ENCODE measurements around the gene PARG. TPM values are rescaled to one million over a fixed set of nuclear protein-coding genes. Genes with fewer than 3 reads are reported as not detected.
"Not testable (repeated sequence)": the region's sequence is repeated elsewhere in the genome, so short reads cannot be mapped to it uniquely, and the experiment has no call there.

The PARG gene
- total and polyA plus RNA-seq, 2 donors (not counting 3 experiments of a cell fraction or from before 2014, with no cell fraction given), result 6.1 to 27.6 TPM

DNA sequence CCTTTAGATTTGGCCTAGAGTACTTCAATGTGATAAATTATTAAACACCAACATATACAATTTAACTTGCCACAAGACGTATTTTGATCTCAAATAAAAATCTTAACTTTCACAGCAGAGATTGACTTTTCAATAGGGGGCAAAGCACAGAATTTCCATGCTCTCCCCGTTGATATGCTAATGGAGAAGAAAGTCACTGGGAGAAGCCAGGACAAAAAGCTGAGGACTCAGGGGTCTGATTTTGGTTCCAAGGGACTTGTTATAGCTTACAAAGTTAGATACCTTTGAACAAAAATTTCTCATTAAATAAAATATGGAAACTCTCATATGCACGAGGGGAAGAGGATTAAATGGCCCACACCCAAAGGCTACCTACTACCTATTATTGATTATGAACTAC is 59.5 kb downstream of the PARG start:
- CTCF ChIA-PET; H3K4me3 ChIP-seq (replicated peaks in 1 of 3; ENCODE audit: insufficient read depth in 1 of 3, low read depth in 1 of 3, low read length in 3 of 3); H3K27me3 ChIP-seq (ENCODE audit: control insufficient read depth in 2 of 2, insufficient read depth in 2 of 2, low read length in 2 of 2); POLR2A ChIA-PET; H2AFZ ChIP-seq (ENCODE audit: low read depth, low read length); intact Hi-C loops (cut with micrococcal nuclease); dilution Hi-C loops (cut with MboI; ENCODE audit: extremely low pct_ligation_motif_present, low sequenced_read_pairs); FAIRE-seq; H3K4me1 ChIP-seq (ENCODE audit: control insufficient read depth, extremely low read depth, insufficient read depth, low read length); H3K9ac ChIP-seq (replicated peaks; ENCODE audit: extremely low read depth, insufficient read depth, low read length); H3K4me2 ChIP-seq (ENCODE audit: insufficient read depth, low read length); H3K9me3 ChIP-seq (replicated peaks; ENCODE audit: control insufficient read depth, insufficient read depth, low read length); H3K36me3 ChIP-seq (ENCODE audit: control insufficient read depth in 2 of 2, extremely low read depth in 1 of 2, insufficient read depth in 2 of 2, low read length in 2 of 2); DNase-seq (ENCODE audit: low read depth, low spot score); H3K27ac ChIP-seq (ENCODE audit: insufficient read depth, low read depth, low read length); H3K79me2 ChIP-seq (ENCODE audit: control insufficient read depth, insufficient read depth, low read length); H3K9me1 ChIP-seq (replicated peaks; ENCODE audit: control insufficient read depth, extremely low read depth, insufficient read depth, low read length); BruUV-seq (replicated peaks); H4K20me1 ChIP-seq (replicated peaks; ENCODE audit: control insufficient read depth, extremely low read depth, insufficient read depth, low read length): not testable (repeated sequence)

DNA sequence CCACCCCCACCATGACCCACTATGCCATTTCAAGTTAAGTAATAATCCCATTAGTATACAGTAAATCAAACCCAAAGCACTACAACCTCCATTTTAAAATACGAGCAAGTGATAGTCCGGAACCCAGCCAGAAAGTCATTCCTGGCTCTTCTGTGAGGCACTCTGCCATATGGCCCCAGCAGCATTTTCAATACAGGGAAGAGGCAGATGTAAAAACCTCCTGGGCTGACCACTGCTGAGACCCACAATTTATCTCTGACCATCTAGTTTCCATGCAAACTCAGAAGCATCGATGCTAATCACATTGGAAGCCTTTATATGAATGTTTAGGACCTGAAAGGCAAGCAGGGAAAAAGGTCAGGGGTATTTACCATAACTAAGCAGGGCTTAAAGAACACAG is 69.1 kb downstream of the PARG start:
- H3K27me3 ChIP-seq (ENCODE audit: control insufficient read depth in 2 of 2, insufficient read depth in 2 of 2, low read length in 2 of 2); H3K9me3 ChIP-seq (replicated peaks; ENCODE audit: control insufficient read depth, insufficient read depth, low read length); H3K36me3 ChIP-seq (ENCODE audit: control insufficient read depth in 2 of 2, extremely low read depth in 1 of 2, insufficient read depth in 2 of 2, low read length in 2 of 2); dilution Hi-C loops (cut with MboI; ENCODE audit: extremely low pct_ligation_motif_present, low sequenced_read_pairs); H3K27ac ChIP-seq (ENCODE audit: insufficient read depth, low read depth, low read length); BruUV-seq (replicated peaks); H3K4me1 ChIP-seq (ENCODE audit: control insufficient read depth, extremely low read depth, insufficient read depth, low read length); DNase-seq (ENCODE audit: low read depth, low spot score); H3K9me1 ChIP-seq (replicated peaks; ENCODE audit: control insufficient read depth, extremely low read depth, insufficient read depth, low read length); H4K20me1 ChIP-seq (replicated peaks; ENCODE audit: control insufficient read depth, extremely low read depth, insufficient read depth, low read length); H3K79me2 ChIP-seq (ENCODE audit: control insufficient read depth, insufficient read depth, low read length); FAIRE-seq; H2AFZ ChIP-seq (ENCODE audit: low read depth, low read length); H3K4me3 ChIP-seq (replicated peaks in 1 of 3; ENCODE audit: insufficient read depth in 1 of 3, low read depth in 1 of 3, low read length in 3 of 3); H3K4me2 ChIP-seq (ENCODE audit: insufficient read depth, low read length); H3K9ac ChIP-seq (replicated peaks; ENCODE audit: extremely low read depth, insufficient read depth, low read length); CTCF ChIA-PET; intact Hi-C loops (cut with micrococcal nuclease); POLR2A ChIA-PET: not testable (repeated sequence)

DNA sequence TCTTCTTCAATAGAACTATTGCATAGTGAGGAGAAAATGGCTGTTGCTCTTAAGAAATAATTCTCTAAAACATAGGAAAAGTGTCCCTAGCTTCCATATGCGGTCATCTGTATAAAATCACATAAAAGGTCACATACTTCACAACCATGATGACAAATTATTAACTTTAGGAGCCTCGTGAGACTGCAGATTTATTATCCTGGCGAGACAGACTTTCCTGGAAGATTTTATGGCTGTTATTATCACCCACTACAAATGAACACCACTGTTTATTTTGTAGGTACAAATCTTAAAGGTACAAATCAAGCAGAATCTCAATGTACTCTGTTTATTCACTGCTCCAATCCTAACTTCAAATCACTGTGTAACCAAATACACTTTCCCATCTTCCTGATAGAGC is 70.4 kb downstream of the PARG start:
- H3K9me1 ChIP-seq (replicated peaks; ENCODE audit: control insufficient read depth, extremely low read depth, insufficient read depth, low read length); H3K79me2 ChIP-seq (ENCODE audit: control insufficient read depth, insufficient read depth, low read length); DNase-seq (ENCODE audit: low read depth, low spot score); H3K36me3 ChIP-seq (ENCODE audit: control insufficient read depth in 2 of 2, extremely low read depth in 1 of 2, insufficient read depth in 2 of 2, low read length in 2 of 2); H3K4me3 ChIP-seq (replicated peaks in 1 of 3; ENCODE audit: insufficient read depth in 1 of 3, low read depth in 1 of 3, low read length in 3 of 3); dilution Hi-C loops (cut with MboI; ENCODE audit: extremely low pct_ligation_motif_present, low sequenced_read_pairs); H2AFZ ChIP-seq (ENCODE audit: low read depth, low read length); H3K4me1 ChIP-seq (ENCODE audit: control insufficient read depth, extremely low read depth, insufficient read depth, low read length); H4K20me1 ChIP-seq (replicated peaks; ENCODE audit: control insufficient read depth, extremely low read depth, insufficient read depth, low read length); H3K27me3 ChIP-seq (ENCODE audit: control insufficient read depth in 2 of 2, insufficient read depth in 2 of 2, low read length in 2 of 2); POLR2A ChIA-PET; H3K4me2 ChIP-seq (ENCODE audit: insufficient read depth, low read length); H3K27ac ChIP-seq (ENCODE audit: insufficient read depth, low read depth, low read length); BruUV-seq (replicated peaks); H3K9me3 ChIP-seq (replicated peaks; ENCODE audit: control insufficient read depth, insufficient read depth, low read length); intact Hi-C loops (cut with micrococcal nuclease); FAIRE-seq; CTCF ChIA-PET; H3K9ac ChIP-seq (replicated peaks; ENCODE audit: extremely low read depth, insufficient read depth, low read length): not testable (repeated sequence)

DNA sequence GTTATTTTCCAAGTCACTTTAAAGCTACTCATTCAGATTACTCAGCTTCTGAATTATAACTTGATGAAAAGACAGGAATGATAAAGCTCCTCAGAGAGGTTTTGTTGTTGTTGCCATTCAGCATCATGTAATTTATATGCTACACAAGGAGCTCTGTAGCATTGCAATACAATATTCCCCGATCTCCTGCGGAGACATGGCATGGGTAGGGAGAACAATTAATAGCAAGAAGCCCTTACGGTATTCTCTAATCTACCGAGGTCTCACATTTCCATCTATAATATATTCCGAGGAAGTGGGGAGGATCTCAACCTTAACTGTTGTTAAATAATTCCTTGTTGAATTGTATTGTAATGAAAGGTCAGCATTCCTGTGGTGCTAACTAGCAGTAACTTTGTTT is 81.9 kb downstream of the PARG start:
- CTCF ChIA-PET; H3K4me3 ChIP-seq (replicated peaks in 1 of 3; ENCODE audit: insufficient read depth in 1 of 3, low read depth in 1 of 3, low read length in 3 of 3); H3K27ac ChIP-seq (ENCODE audit: insufficient read depth, low read depth, low read length); BruUV-seq (replicated peaks); H3K79me2 ChIP-seq (ENCODE audit: control insufficient read depth, insufficient read depth, low read length); H3K9ac ChIP-seq (replicated peaks; ENCODE audit: extremely low read depth, insufficient read depth, low read length); H3K4me1 ChIP-seq (ENCODE audit: control insufficient read depth, extremely low read depth, insufficient read depth, low read length); POLR2A ChIA-PET; H3K36me3 ChIP-seq (ENCODE audit: control insufficient read depth in 2 of 2, extremely low read depth in 1 of 2, insufficient read depth in 2 of 2, low read length in 2 of 2); FAIRE-seq; intact Hi-C loops (cut with micrococcal nuclease); H3K4me2 ChIP-seq (ENCODE audit: insufficient read depth, low read length); H3K27me3 ChIP-seq (ENCODE audit: control insufficient read depth in 2 of 2, insufficient read depth in 2 of 2, low read length in 2 of 2); H3K9me1 ChIP-seq (replicated peaks; ENCODE audit: control insufficient read depth, extremely low read depth, insufficient read depth, low read length); H2AFZ ChIP-seq (ENCODE audit: low read depth, low read length); H4K20me1 ChIP-seq (replicated peaks; ENCODE audit: control insufficient read depth, extremely low read depth, insufficient read depth, low read length); dilution Hi-C loops (cut with MboI; ENCODE audit: extremely low pct_ligation_motif_present, low sequenced_read_pairs); DNase-seq (ENCODE audit: low read depth, low spot score); H3K9me3 ChIP-seq (replicated peaks; ENCODE audit: control insufficient read depth, insufficient read depth, low read length): not testable (repeated sequence)

Data from endothelial cell of umbilical vein (primary cell).